ENCODE results near the gene TENT5A.

The TENT5A gene

GRCh38 chr6:81772741-81773140, 20.3 kb upstream of the TENT5A start:
- DNase-seq (ENCODE audit: extremely low read depth in 1 of 2, low read depth in 1 of 2): no peak

GRCh38 chr6:81771097-81771496, 18.6 kb upstream of the TENT5A start:
- DNase-seq (ENCODE audit: extremely low read depth in 1 of 2, low read depth in 1 of 2): no peak

- no peak for DNase-seq (ENCODE audit: extremely low read depth in 1 of 2, low read depth in 1 of 2)
Measured at GRCh38 chr6:81770381-81770780, 17.9 kb upstream of the TENT5A start.

GRCh38 chr6:81769824-81770223, 17.3 kb upstream of the TENT5A start:
- no peak for DNase-seq (ENCODE audit: extremely low read depth in 1 of 2, low read depth in 1 of 2)

- DNase-seq (ENCODE audit: extremely low read depth in 1 of 2, low read depth in 1 of 2): no peak
Measured at GRCh38 chr6:81768150-81768942, 15.9 kb upstream of the TENT5A start.

GRCh38 chr6:81767163-81767891, 14.8 kb upstream of the TENT5A start:
- DNase-seq (ENCODE audit: extremely low read depth in 1 of 2, low read depth in 1 of 2): no peak

- DNase-seq (ENCODE audit: extremely low read depth in 1 of 2, low read depth in 1 of 2): no peak
Measured at GRCh38 chr6:81766482-81767069, 14.1 kb upstream of the TENT5A start.

- no peak for DNase-seq (ENCODE audit: extremely low read depth in 1 of 2, low read depth in 1 of 2)
Measured at GRCh38 chr6:81764531-81764930, 12.1 kb upstream of the TENT5A start.

- no peak for DNase-seq (ENCODE audit: extremely low read depth in 1 of 2, low read depth in 1 of 2)
Measured at GRCh38 chr6:81763968-81764367, 11.5 kb upstream of the TENT5A start.

GRCh38 chr6:81763051-81763450, 10.6 kb upstream of the TENT5A start:
- no peak for DNase-seq (ENCODE audit: extremely low read depth in 1 of 2, low read depth in 1 of 2)

GRCh38 chr6:81762606-81763005, 10.1 kb upstream of the TENT5A start:
- no peak for DNase-seq (ENCODE audit: extremely low read depth in 1 of 2, low read depth in 1 of 2)

- no peak for DNase-seq (ENCODE audit: extremely low read depth in 1 of 2, low read depth in 1 of 2)
Measured at GRCh38 chr6:81762132-81762531, 9.7 kb upstream of the TENT5A start.

GRCh38 chr6:81761197-81761596, 8.7 kb upstream of the TENT5A start:
- no peak for DNase-seq (ENCODE audit: extremely low read depth in 1 of 2, low read depth in 1 of 2)

GRCh38 chr6:81759782-81760181, 7.3 kb upstream of the TENT5A start:
- no peak for DNase-seq (ENCODE audit: extremely low read depth in 1 of 2, low read depth in 1 of 2)

- no peak for DNase-seq (ENCODE audit: extremely low read depth in 1 of 2, low read depth in 1 of 2)
Measured at GRCh38 chr6:81758221-81758620, 5.7 kb upstream of the TENT5A start.

GRCh38 chr6:81756690-81757089, 4.2 kb upstream of the TENT5A start:
- no peak for DNase-seq (ENCODE audit: extremely low read depth in 1 of 2, low read depth in 1 of 2)

- no peak for DNase-seq (ENCODE audit: extremely low read depth in 1 of 2, low read depth in 1 of 2)
Measured at GRCh38 chr6:81755551-81755950, 3.1 kb upstream of the TENT5A start.

- DNase-seq (ENCODE audit: extremely low read depth in 1 of 2, low read depth in 1 of 2): no peak
Measured at GRCh38 chr6:81754906-81755305, 2.4 kb upstream of the TENT5A start.

- peak; percentile 66 to 76 for DNase-seq (ENCODE audit: extremely low read depth in 1 of 2, low read depth in 1 of 2)
Measured at GRCh38 chr6:81753711-81754577, 1.5 kb upstream of the TENT5A start.

- DNase-seq (ENCODE audit: extremely low read depth in 1 of 2, low read depth in 1 of 2): peak; percentile 22 to 47
Measured at GRCh38 chr6:81752921-81753710, 635 bp upstream of the TENT5A start.

Measured in stimulated activated CD8-positive, alpha-beta memory T cell treated with anti-CD3 and anti-CD28 coated beads, Interleukin-7, amount 100 ng/mL, for 48 hours (primary cell).